Measurements from ENCODE around the gene HCFC1. TPM values are rescaled to one million over a fixed set of nuclear protein-coding genes. Genes with fewer than 3 reads are reported as not detected.

HCFC1 gene
- total RNA-seq, 1 experiment from 2014 or later = 79.9 TPM

GRCh38 chrX:153966283-153966688, 5.3 kb downstream of the HCFC1 start:
- Histone ChIP-seq H3K27ac (no peak overlapping the region), H4K20me1 (ENCODE audit: insufficient read depth) (peaks cover 56% of the 10 kb centered on the region), H3K27me3 (ENCODE audit: insufficient read depth, low read depth) (no peaks in the 10 kb centered on the region), H3K4me2 (no peak overlapping the region), H3F3A (ENCODE audit: insufficient read depth, low read depth) (no peaks in the 10 kb centered on the region), H3K36me3 (ENCODE audit: low read depth) (no peaks in the 10 kb centered on the region), H3K9me3 (ENCODE audit: insufficient read depth, low read depth) (no peaks in the 10 kb centered on the region), H3K9me2 (ENCODE audit: insufficient read depth) (no peaks in the 10 kb centered on the region), H3K79me2 (ENCODE audit: low read depth) (peaks cover 64% of the 10 kb centered on the region), H2AFZ (no peak overlapping the region), H3K4me1 (replicated peaks; ENCODE audit: insufficient read depth) (no peaks in the 10 kb centered on the region; the same call in 1 of the 2 replicates), H3K4me3 (no peak overlapping the region)
- BruUV-seq (replicated peaks) = no TSS peak
- CTCF ChIA-PET = interaction anchor here (0.6 kb wide), 2 partner anchors 55 to 82 kb away, joined by 6 to 9 read pairs; no protein-coding TSS in a partner anchor
- no peak for DNase-seq
- TF ChIP-seq EZH2 (IDR thresholded peaks at IDR 0.05; ENCODE audit: low read depth) (no peak), CTCF (conservative IDR thresholded peaks at IDR 0.05) (no peak)
- intact Hi-C loops (cut with micrococcal nuclease; ENCODE audit: unreplicated experiment) = no loop called here
- POLR2A ChIA-PET (ENCODE audit: unreplicated experiment) = no interaction called here

- no peak overlapping the region for H2AFZ ChIP-seq
- no peak overlapping the region for H3K4me2 ChIP-seq
- H4K20me1 ChIP-seq (ENCODE audit: insufficient read depth) = peaks cover 56% of the 10 kb centered on the region
- CTCF ChIA-PET = no interaction called here
- no peaks in the 10 kb centered on the region for H3F3A ChIP-seq (ENCODE audit: insufficient read depth, low read depth)
- no peaks in the 10 kb centered on the region; the same call in 1 of the 2 replicates for H3K4me1 ChIP-seq (replicated peaks; ENCODE audit: insufficient read depth)
- BruUV-seq (replicated peaks) = no TSS peak
- no peak overlapping the region for H3K4me3 ChIP-seq
- no peaks in the 10 kb centered on the region for H3K36me3 ChIP-seq (ENCODE audit: low read depth)
- no peak overlapping the region for H3K27ac ChIP-seq
- H3K9me3 ChIP-seq (ENCODE audit: insufficient read depth, low read depth) = no peaks in the 10 kb centered on the region
- POLR2A ChIA-PET (ENCODE audit: unreplicated experiment) = no interaction called here
- H3K9me2 ChIP-seq (ENCODE audit: insufficient read depth) = no peaks in the 10 kb centered on the region
- no peak for TF ChIP-seq EZH2 (IDR thresholded peaks at IDR 0.05; ENCODE audit: low read depth)
- TF ChIP-seq CTCF (conservative IDR thresholded peaks at IDR 0.05) = no peak
- intact Hi-C loops (cut with micrococcal nuclease; ENCODE audit: unreplicated experiment) = no loop called here
- no peaks in the 10 kb centered on the region for H3K27me3 ChIP-seq (ENCODE audit: insufficient read depth, low read depth)
- H3K79me2 ChIP-seq (ENCODE audit: low read depth) = peaks cover 58% of the 10 kb centered on the region
- DNase-seq = no peak
These were observed 6.2 kb downstream of the HCFC1 start for GRCh38 chrX:153965406-153965805.

GRCh38 chrX:153964105-153964504, 7.5 kb downstream of the HCFC1 start:
- Histone ChIP-seq H2AFZ (no peak overlapping the region), H3K9me2 (ENCODE audit: insufficient read depth) (no peaks in the 10 kb centered on the region), H3K27ac (no peak overlapping the region), H3K27me3 (ENCODE audit: insufficient read depth, low read depth) (no peaks in the 10 kb centered on the region), H3K4me1 (replicated peaks; ENCODE audit: insufficient read depth) (no peaks in the 10 kb centered on the region; the same call in 1 of the 2 replicates), H3K4me2 (no peak overlapping the region), H4K20me1 (ENCODE audit: insufficient read depth) (peaks cover 47% of the 10 kb centered on the region), H3K79me2 (ENCODE audit: low read depth) (peaks cover 47% of the 10 kb centered on the region), H3K36me3 (ENCODE audit: low read depth) (no peaks in the 10 kb centered on the region), H3F3A (ENCODE audit: insufficient read depth, low read depth) (no peaks in the 10 kb centered on the region), H3K4me3 (no peak overlapping the region), H3K9me3 (ENCODE audit: insufficient read depth, low read depth) (no peaks in the 10 kb centered on the region)
- ChIA-PET POLR2A (ENCODE audit: unreplicated experiment) (no interaction called here), CTCF (interaction anchor here (0.6 kb wide), 1 partner anchor 163 kb away, joined by 3 read pairs; no protein-coding TSS in a partner anchor)
- intact Hi-C loops (cut with micrococcal nuclease; ENCODE audit: unreplicated experiment) = no loop called here
- no TSS peak for BruUV-seq (replicated peaks)
- TF ChIP-seq EZH2 (IDR thresholded peaks at IDR 0.05; ENCODE audit: low read depth) (no peak), CTCF (conservative IDR thresholded peaks at IDR 0.05) (no peak)
- DNase-seq = no peak
